ENCODE measurements around the gene DLL1. TPM values are rescaled to one million over a fixed set of nuclear protein-coding genes. Genes with fewer than 3 reads are reported as not detected.

DLL1 gene
- polyA plus RNA-seq, 2 of the 4 experiments (the other 2 are of a cell fraction), result 0.05 to 0.15 TPM

GRCh38 chr6:170279426-170279825, 11.5 kb downstream of the DLL1 start:
- ATAC-seq (no peak), FAIRE-seq (no peak), DNase-seq (ENCODE audit: low read depth in 1 of 2, low spot score in 1 of 2) (no peak)
- POLR2A ChIA-PET, result interaction anchor here (0.6 kb wide), 1 partner anchor 1067 kb away, joined by 4 read pairs; no protein-coding TSS in a partner anchor
- Histone ChIP-seq H3K9me3 (no peaks in the 10 kb centered on the region), H3K27ac (no peak overlapping the region), H3K4me2 (no peak overlapping the region), H3K4me1 (0 out of 3 replicates have a peak, but pooled peaks cover 4% of the 10 kb centered on the region), H3K4me3 (no peak overlapping the region)
- WGBS (ENCODE audit: missing lambda C conversion rate), result 93% methylated on average over 8 of the region's 8 CpGs
- CTCF ChIA-PET, result no interaction called here
- TF ChIP-seq CHD4 (IDR thresholded peaks at IDR 0.05; ENCODE audit: borderline replicate concordance) (no peak), RAD21 (conservative IDR thresholded peaks at IDR 0.05 in 1 of 2, IDR thresholded peaks at IDR 0.05 in 1 of 2) (no peak), HDAC2 (IDR thresholded peaks at IDR 0.05) (no peak), TFCP2L1 (CRISPR knock-in tag; IDR thresholded peaks at IDR 0.05) (no peak), EP300 (IDR thresholded peaks at IDR 0.05) (no peak), CHD2 (IDR thresholded peaks at IDR 0.05; ENCODE audit: low read length, partially characterized antibody) (no peak), CBX2 (IDR thresholded peaks at IDR 0.05; ENCODE audit: borderline replicate concordance, low read depth) (no peak), PBX3 (IDR thresholded peaks at IDR 0.05) (no peak), NR3C1 (IDR thresholded peaks at IDR 0.05) (no peak)
- TF ChIP-seq, protein P1, sequence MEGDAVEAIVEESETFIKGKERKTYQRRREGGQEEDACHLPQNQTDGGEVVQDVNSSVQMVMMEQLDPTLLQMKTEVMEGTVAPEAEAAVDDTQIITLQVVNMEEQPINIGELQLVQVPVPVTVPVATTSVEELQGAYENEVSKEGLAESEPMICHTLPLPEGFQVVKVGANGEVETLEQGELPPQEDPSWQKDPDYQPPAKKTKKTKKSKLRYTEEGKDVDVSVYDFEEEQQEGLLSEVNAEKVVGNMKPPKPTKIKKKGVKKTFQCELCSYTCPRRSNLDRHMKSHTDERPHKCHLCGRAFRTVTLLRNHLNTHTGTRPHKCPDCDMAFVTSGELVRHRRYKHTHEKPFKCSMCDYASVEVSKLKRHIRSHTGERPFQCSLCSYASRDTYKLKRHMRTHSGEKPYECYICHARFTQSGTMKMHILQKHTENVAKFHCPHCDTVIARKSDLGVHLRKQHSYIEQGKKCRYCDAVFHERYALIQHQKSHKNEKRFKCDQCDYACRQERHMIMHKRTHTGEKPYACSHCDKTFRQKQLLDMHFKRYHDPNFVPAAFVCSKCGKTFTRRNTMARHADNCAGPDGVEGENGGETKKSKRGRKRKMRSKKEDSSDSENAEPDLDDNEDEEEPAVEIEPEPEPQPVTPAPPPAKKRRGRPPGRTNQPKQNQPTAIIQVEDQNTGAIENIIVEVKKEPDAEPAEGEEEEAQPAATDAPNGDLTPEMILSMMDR (IDR thresholded peaks at IDR 0.05), result no peak

DNA sequence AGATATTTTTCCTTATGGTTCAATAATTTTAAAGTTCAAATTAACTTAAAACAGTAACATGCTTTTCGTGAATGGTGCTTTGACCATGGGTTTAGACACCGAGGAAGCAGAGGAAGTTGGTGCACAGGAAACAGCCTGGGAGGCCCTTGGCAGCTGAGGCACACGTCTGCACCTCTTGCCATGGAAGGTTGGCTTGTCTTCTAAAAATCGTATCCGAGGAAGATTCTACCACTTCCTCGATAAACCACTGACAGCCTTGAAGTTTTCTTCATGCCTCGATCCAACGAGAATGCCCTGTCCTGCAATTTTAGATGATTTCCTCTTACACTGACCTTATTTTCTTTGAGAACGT, 12.2 kb downstream of the DLL1 start:
- CTCF ChIA-PET, result interaction anchor here (1.2 kb wide), 1 partner anchor 447 kb away, joined by 3 read pairs; no protein-coding TSS in a partner anchor
- no peak for FAIRE-seq

More for the DNA sequence above, 12.2 kb downstream of the DLL1 start:
- no peak for DNase-seq (ENCODE audit: low read depth in 1 of 2, low spot score in 1 of 2)
- Histone ChIP-seq H3K27ac (no peak overlapping the region), H3K4me2 (no peak overlapping the region), H3K9me3 (no peaks in the 10 kb centered on the region), H3K4me3 (no peak overlapping the region), H3K4me1 (0 out of 3 replicates have a peak, but pooled peaks cover 4% of the 10 kb centered on the region)
- TF ChIP-seq NFE2L2 (conservative IDR thresholded peaks at IDR 0.05; ENCODE audit: low read length), result no peak
- no peak for TF ChIP-seq FOSB (CRISPR knock-in tag; IDR thresholded peaks at IDR 0.05)
- no peak for TF ChIP-seq NPAS2 (CRISPR knock-in tag; IDR thresholded peaks at IDR 0.05; ENCODE audit: borderline replicate concordance)
- TF ChIP-seq, protein P1 (IDR thresholded peaks at IDR 0.05), result no peak
- TF ChIP-seq, protein P2, sequence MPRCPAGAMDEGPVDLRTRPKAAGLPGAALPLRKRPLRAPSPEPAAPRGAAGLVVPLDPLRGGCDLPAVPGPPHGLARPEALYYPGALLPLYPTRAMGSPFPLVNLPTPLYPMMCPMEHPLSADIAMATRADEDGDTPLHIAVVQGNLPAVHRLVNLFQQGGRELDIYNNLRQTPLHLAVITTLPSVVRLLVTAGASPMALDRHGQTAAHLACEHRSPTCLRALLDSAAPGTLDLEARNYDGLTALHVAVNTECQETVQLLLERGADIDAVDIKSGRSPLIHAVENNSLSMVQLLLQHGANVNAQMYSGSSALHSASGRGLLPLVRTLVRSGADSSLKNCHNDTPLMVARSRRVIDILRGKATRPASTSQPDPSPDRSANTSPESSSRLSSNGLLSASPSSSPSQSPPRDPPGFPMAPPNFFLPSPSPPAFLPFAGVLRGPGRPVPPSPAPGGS (IDR thresholded peaks at IDR 0.05), result no peak
- no peak for TF ChIP-seq CHD2 (IDR thresholded peaks at IDR 0.05; ENCODE audit: low read length, partially characterized antibody)
- TF ChIP-seq CBX8 (IDR thresholded peaks at IDR 0.05), result no peak
- no peak for TF ChIP-seq EHMT2 (IDR thresholded peaks at IDR 0.05; ENCODE audit: low read depth)
- TF ChIP-seq NR3C1 (IDR thresholded peaks at IDR 0.05), result no peak
- no peak for TF ChIP-seq CHD4 (IDR thresholded peaks at IDR 0.05; ENCODE audit: borderline replicate concordance)
- TF ChIP-seq TP53 (CRISPR knock-in tag; IDR thresholded peaks at IDR 0.05), result no peak
- 79% methylated on average over 9 of the region's 9 CpGs for WGBS (ENCODE audit: missing lambda C conversion rate)
- POLR2A ChIA-PET, result no interaction called here
- no peak for ATAC-seq
